Stimulated activated CD8-positive, alpha-beta memory T cell treated with anti-CD3 and anti-CD28 coated beads, Interleukin-4, amount 100 ng/mL, for 48 hours (primary cell): ENCODE data around the gene CHRM5.
"Not testable (repeated sequence)": the region's sequence is repeated elsewhere in the genome, so short reads cannot be mapped to it uniquely, and the experiment has no call there.

ENCODE experiments used
- DNase-seq: peaks from one replicate; pipeline ENCODE4 v3.0.0-alpha.2; 2020

The CHRM5 gene

GRCh38 chr15:33994005-33994615, 25.8 kb downstream of the CHRM5 start:
- DNase-seq, result no peak

- not testable (repeated sequence) for DNase-seq
Observed at GRCh38 chr15:33995666-33996065, 27.4 kb downstream of the CHRM5 start.

- DNase-seq, result no peak
Observed at GRCh38 chr15:34001536-34001935, 33.2 kb downstream of the CHRM5 start.

GRCh38 chr15:34006381-34006780, 38.1 kb downstream of the CHRM5 start:
- no peak for DNase-seq

- no peak for DNase-seq
Observed at GRCh38 chr15:34009656-34010055, 41.4 kb downstream of the CHRM5 start.

- DNase-seq, result no peak
Observed at GRCh38 chr15:34010921-34011320, 42.6 kb downstream of the CHRM5 start.

- DNase-seq, result no peak
Observed at GRCh38 chr15:34011481-34011880, 43.2 kb downstream of the CHRM5 start.

- no peak for DNase-seq
Observed at GRCh38 chr15:34012461-34013028, 44.2 kb downstream of the CHRM5 start.

GRCh38 chr15:34013746-34014145, 45.4 kb downstream of the CHRM5 start:
- DNase-seq, result no peak

GRCh38 chr15:34014556-34014955, 46.3 kb downstream of the CHRM5 start:
- no peak for DNase-seq

GRCh38 chr15:34018021-34018645, 49.8 kb downstream of the CHRM5 start:
- DNase-seq, result peak; percentile 52

GRCh38 chr15:34018738-34019137, 50.4 kb downstream of the CHRM5 start:
- not testable (repeated sequence) for DNase-seq

GRCh38 chr15:34019369-34019990, 51.2 kb downstream of the CHRM5 start:
- DNase-seq, result no peak

GRCh38 chr15:34023907-34024306, 55.6 kb downstream of the CHRM5 start:
- no peak for DNase-seq

GRCh38 chr15:34025252-34025651, 57.0 kb downstream of the CHRM5 start:
- no peak for DNase-seq

- DNase-seq, result no peak
Observed at GRCh38 chr15:34027606-34028005, 59.3 kb downstream of the CHRM5 start.

GRCh38 chr15:34031987-34032760, 63.9 kb downstream of the CHRM5 start:
- no peak for DNase-seq

GRCh38 chr15:34038023-34038870, 70.0 kb downstream of the CHRM5 start:
- DNase-seq, result peak; percentile 71

GRCh38 chr15:34038871-34039789, 70.8 kb downstream of the CHRM5 start, which contains the start of gene AVEN:
Gene AVEN, minus strand, starts transcription at chr15:34039204. Its CDS starts 158 bp downstream, at chr15:34039046.
- peak; percentile 65 for DNase-seq

- no peak for DNase-seq
Observed at GRCh38 chr15:34039790-34040113, 71.5 kb downstream of the CHRM5 start.

- no peak for DNase-seq
Observed at GRCh38 chr15:34043391-34043790, 75.1 kb downstream of the CHRM5 start.
